Transverse colon (tissue), 4 donors: Measurements from ENCODE around the gene IDH3G. TPM values are rescaled to one million over a fixed set of nuclear protein-coding genes. Genes with fewer than 3 reads are reported as not detected.
"Not testable (repeated sequence)": the region's sequence is repeated elsewhere in the genome, so short reads cannot be mapped to it uniquely, and the experiment has no call there.

Source experiments
- DNase-seq: peaks from one replicate; pipeline ENCODE4 v3.0.0-alpha.2; 2019
- H3K27ac ChIP-seq, 4 donors: fragments of 200-600 bp; sonication (generic); 2 replicates each; pipeline ENCODE4 v1.5.1; 2016 to 2018; ENCODE audit warnings: inconsistent platforms in 4 of 4
- H3K27me3 ChIP-seq: fragments of 200-600 bp; sonication (generic); 2 replicates; pipeline ENCODE4 v1.5.1; 2017; ENCODE audit warnings: inconsistent platforms
- H3K36me3 ChIP-seq, 4 donors: fragments of 200-600 bp; sonication (generic); 2 replicates each; pipeline ENCODE4 v1.5.1; 2017 to 2019; ENCODE audit warnings: inconsistent platforms in 4 of 4
- H3K4me1 ChIP-seq, 4 donors: fragments of 200-600 bp; sonication (generic); 2 replicates each; pipeline ENCODE4 v1.5.1; 2017 to 2020; ENCODE audit warnings: inconsistent platforms in 4 of 4
- H3K4me3 ChIP-seq, 4 donors: fragments of 200-600 bp; sonication (generic); 1 replicate in 1 of 4; 2 replicates in 3 of 4; pipeline versions ENCODE4 v1.5.1 to v1.6.1; 2017 to 2019; ENCODE audit warnings: inconsistent platforms in 4 of 4
- H3K9me3 ChIP-seq, 2 donors: fragments of 200-600 bp; sonication (generic); 2 replicates each; pipeline ENCODE4 v1.5.1; 2017 to 2019; ENCODE audit warnings: inconsistent platforms in 2 of 2
- EP300 ChIP-seq: sonication (generic); formaldehyde crosslinking; IDR thresholded peaks from one replicate; pipeline ENCODE4 v1.6.1; 2017; ENCODE audit warnings: antibody characterized with exemption, low read depth
- POLR2A ChIP-seq: fragments of 450-650 bp; IDR thresholded peaks from one replicate; pipeline ENCODE4 v1.6.1; 2016; ENCODE audit warnings: antibody characterized with exemption, mild to moderate bottlenecking, moderate library complexity
- POLR2AphosphoS5 ChIP-seq, 3 donors: sonication (generic); formaldehyde crosslinking; IDR thresholded peaks; one replicate each; pipeline ENCODE4 v1.6.1; 2016; ENCODE audit warnings: antibody characterized with exemption in 3 of 3
- WGBS, 2 donors: methylation state at CpG; one replicate each; pipeline ENCODE4 v1.1.5; 2018; ENCODE audit warnings: low coverage in 1 of 2; 5-methylcytosine and 5-hydroxymethylcytosine counted together
- in situ Hi-C, 4 donors: fragments of 200-750 bp; cut with MboI; loops; one replicate each; pipeline versions ENCODE4 v1.15.0 to v1.15.1; 2017; ENCODE audit warnings: low sequenced_read_pairs in 3 of 4, low pct_ligation_motif_present in 1 of 4, low pct_unique_long_range_greater_than_20kb in 1 of 4
- intact Hi-C: fragments of 100-400 bp; cut with DNase I; formaldehyde crosslinking; loops from one replicate; pipeline ENCODE4 v1.15.1; 2023; ENCODE audit warnings: low total_unique reads
- total RNA-seq, 4 donors: library from RNA; depleted of rRNA; stranded (reverse); fragments of >200 nt; gene quantifications; one replicate each; pipeline ENCODE4 v1.1.0, GENCODE V29; 2016
- TF ChIP-seq, protein P1 (sequence below), 5 experiments: fragments of 200-600 bp in 3 of 5; fragments of 450-650 bp in 2 of 5; sonication (generic) in 3 of 5; IDR thresholded peaks; 1 replicate in 2 of 5; 2 replicates in 3 of 5; pipeline ENCODE4 v1.5.1; 2016 to 2017; ENCODE audit warnings: antibody characterized with exemption in 5 of 5, inconsistent platforms in 3 of 5, mild to moderate bottlenecking in 2 of 5, moderate library complexity in 1 of 5

IDH3G gene
- total RNA-seq, 4 donors from 2014 or later = 77.5 to 203 (median 117) TPM

DNA sequence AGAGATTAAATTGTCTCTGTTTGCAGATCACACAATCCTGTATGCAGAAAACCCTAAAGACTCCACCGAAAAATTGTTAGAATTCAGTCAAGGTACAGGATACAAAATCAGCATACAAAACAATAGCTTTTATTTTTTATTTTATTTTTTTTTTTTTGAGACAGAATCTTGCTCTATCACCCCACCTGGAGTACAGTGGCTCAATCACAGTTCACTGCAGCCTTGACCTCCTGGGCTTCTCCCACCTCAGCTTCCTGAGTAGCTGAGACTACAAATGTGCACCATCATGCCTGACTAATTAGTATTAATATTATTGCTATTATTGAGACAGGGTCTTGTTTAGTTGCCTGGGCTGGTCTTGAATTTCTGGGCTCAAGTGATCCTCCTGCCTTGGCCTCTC, 39.0 kb downstream of the IDH3G start:
- H3K9me3 ChIP-seq = no peaks in the 10 kb centered on the region
- in situ Hi-C loops (loop anchor here in 1 of 4 donors (25.0 kb wide), 1 partner anchor 207 kb away; the partner anchor contains the start of genes HCFC1 and TMEM187), intact Hi-C loops (no loop called here)
- H3K36me3 ChIP-seq = no peaks in the 10 kb centered on the region
- H3K27ac ChIP-seq = no peak overlapping the region
- WGBS, 2 donors = 76% methylated on average over 1 of the region's 1 CpG; no CpG with 5 or more reads in 1 of the 2 donors
- no peaks in the 10 kb centered on the region for H3K27me3 ChIP-seq
- TF ChIP-seq POLR2AphosphoS5 (IDR thresholded peaks at IDR 0.05) (no peak), POLR2A (no peak), EP300 (no peak)
- TF ChIP-seq, protein P1, sequence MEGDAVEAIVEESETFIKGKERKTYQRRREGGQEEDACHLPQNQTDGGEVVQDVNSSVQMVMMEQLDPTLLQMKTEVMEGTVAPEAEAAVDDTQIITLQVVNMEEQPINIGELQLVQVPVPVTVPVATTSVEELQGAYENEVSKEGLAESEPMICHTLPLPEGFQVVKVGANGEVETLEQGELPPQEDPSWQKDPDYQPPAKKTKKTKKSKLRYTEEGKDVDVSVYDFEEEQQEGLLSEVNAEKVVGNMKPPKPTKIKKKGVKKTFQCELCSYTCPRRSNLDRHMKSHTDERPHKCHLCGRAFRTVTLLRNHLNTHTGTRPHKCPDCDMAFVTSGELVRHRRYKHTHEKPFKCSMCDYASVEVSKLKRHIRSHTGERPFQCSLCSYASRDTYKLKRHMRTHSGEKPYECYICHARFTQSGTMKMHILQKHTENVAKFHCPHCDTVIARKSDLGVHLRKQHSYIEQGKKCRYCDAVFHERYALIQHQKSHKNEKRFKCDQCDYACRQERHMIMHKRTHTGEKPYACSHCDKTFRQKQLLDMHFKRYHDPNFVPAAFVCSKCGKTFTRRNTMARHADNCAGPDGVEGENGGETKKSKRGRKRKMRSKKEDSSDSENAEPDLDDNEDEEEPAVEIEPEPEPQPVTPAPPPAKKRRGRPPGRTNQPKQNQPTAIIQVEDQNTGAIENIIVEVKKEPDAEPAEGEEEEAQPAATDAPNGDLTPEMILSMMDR (IDR thresholded peaks at IDR 0.05) = no peak
- H3K4me3 ChIP-seq = no peak overlapping the region
- no peaks in the 10 kb centered on the region for H3K4me1 ChIP-seq
- no peak for DNase-seq

DNA sequence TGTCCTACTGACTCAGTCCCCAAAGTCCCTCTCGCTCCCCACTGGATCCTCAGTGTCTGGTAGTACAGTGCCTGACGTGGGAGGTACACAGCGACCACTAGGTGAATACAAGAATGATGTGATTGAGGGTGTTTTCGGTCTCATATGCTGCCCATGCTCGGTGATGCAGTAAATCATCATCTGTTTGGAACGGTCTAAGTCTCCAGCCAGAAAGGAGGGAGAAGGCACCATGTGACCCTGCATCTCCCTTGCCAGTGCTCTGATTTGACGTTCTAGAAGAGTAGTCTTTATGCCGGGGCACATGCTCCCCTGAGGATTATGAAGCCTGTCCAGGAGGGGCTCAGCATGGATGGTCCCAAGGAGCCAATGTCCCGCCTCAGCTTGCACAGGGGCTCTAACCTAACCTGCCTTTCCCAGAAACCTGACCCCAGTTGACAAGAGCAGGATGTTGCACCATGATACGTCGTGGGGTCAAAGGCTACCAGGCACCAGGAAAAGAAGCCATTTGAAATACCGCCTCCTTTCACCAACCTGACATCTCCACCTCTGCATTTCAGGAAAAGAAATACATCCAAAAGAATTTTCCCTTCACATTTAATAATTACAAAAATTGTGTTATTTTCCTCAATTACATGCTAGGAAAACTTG, 43.9 kb downstream of the IDH3G start:
- H3K27ac ChIP-seq = no peak overlapping the region
- in situ Hi-C loops (loop anchor here in 1 of 4 donors (25.0 kb wide), 1 partner anchor 212 kb away; the partner anchor contains the start of genes HCFC1 and TMEM187), intact Hi-C loops (no loop called here)
- DNase-seq = no peak
- H3K4me1 ChIP-seq = no peaks in the 10 kb centered on the region
- H3K9me3 ChIP-seq = no peaks in the 10 kb centered on the region
- no peak for TF ChIP-seq EP300
- TF ChIP-seq, protein P1 (IDR thresholded peaks at IDR 0.05) = no peak
- TF ChIP-seq POLR2A = no peak
- TF ChIP-seq POLR2AphosphoS5 (IDR thresholded peaks at IDR 0.05) = no peak
- H3K27me3 ChIP-seq = no peaks in the 10 kb centered on the region
- no peaks in the 10 kb centered on the region for H3K36me3 ChIP-seq
- 71 to 100% methylated on average over 1 to 10 of the region's 12 CpGs for whole genome bisulfite sequencing, 2 donors
- no peak overlapping the region for H3K4me3 ChIP-seq

DNA sequence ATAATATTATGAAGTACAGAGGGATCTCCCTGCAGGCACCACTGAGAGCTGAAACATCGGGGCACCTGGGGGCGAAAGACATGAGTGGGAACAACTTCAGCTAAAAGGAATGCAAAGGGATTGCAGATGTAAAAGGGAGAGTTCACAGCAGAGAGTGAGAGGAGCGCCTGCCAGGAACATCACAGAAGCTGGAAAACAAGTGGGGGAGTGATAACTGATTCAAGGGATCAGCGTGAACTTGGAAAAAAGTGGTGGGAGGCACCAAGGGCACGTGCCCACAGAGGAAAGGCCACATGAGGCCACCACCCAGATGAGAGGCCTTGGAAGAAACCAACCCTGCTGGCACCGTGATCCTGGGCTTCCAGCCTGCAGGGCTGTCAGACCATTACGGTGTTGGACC, 45.2 kb downstream of the IDH3G start:
- DNase-seq, H3K9me3 ChIP-seq, H3K4me1 ChIP-seq, in situ Hi-C loops, H3K27ac ChIP-seq, H3K4me3 ChIP-seq, H3K36me3 ChIP-seq, H3K27me3 ChIP-seq, intact Hi-C loops: not testable (repeated sequence)
- WGBS, 2 donors = 72 to 91% methylated on average over 2 to 7 of the region's 7 CpGs

DNA sequence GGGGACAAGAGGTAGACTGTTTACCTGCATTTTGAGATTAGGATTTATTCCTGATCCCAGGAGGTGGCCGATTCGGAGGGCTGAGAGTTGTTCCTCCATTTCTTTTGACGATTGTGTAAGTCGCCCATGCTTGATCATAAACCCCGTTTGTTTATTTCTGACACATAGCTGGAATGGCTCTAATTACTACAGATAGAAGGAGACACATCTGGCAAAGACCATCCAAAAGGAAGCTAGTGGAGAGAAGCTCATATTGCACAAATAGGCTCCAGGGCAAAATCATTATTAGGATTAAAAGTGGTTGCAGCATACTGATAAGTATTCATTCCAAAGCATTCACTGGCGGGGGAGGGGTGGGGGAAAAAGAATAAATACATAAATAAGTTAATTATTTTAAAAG, 47.2 kb downstream of the IDH3G start:
- H3K27me3 ChIP-seq, H3K27ac ChIP-seq, H3K9me3 ChIP-seq, H3K4me3 ChIP-seq, in situ Hi-C loops, intact Hi-C loops, H3K36me3 ChIP-seq, DNase-seq: not testable (repeated sequence)
- peaks cover 0 to 12% (median 9%) of the 10 kb centered on the region in 4 donors for H3K4me1 ChIP-seq
- 59% methylated on average over 6 of the region's 6 CpGs; no CpG with 5 or more reads in 1 of the 2 donors for WGBS, 2 donors

DNA sequence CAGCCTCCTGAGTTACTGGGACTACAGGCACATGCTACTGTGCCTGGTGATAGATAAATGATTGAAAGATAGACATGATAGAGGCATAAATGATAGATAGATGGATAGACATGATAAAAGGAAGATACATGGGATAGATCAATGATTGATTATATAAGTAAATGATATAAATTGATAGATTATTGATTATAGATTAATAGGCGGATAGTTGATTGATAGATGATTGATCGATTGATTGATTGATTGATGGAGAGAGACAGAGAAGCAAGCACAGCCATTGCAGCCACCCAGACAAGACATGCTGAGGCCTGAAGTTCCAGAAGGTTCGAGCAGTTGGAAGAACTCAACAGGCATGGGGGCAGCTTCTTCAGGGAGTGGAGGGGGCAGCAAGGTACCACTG, 47.8 kb downstream of the IDH3G start:
- H3K27ac ChIP-seq = no peak overlapping the region
- TF ChIP-seq POLR2A (no peak), EP300 (no peak)
- TF ChIP-seq, protein P1 (IDR thresholded peaks at IDR 0.05) = no peak
- no peak overlapping the region for H3K4me3 ChIP-seq
- H3K36me3 ChIP-seq = no peaks in the 10 kb centered on the region
- peaks cover 0 to 12% (median 9%) of the 10 kb centered on the region in 4 donors for H3K4me1 ChIP-seq
- no peak for DNase-seq
- in situ Hi-C loops (no loop called here), intact Hi-C loops (no loop called here)
- 82% methylated on average over 3 of the region's 3 CpGs; no CpG with 5 or more reads in 1 of the 2 donors for WGBS, 2 donors
- no peaks in the 10 kb centered on the region for H3K27me3 ChIP-seq
- no peaks in the 10 kb centered on the region for H3K9me3 ChIP-seq

DNA sequence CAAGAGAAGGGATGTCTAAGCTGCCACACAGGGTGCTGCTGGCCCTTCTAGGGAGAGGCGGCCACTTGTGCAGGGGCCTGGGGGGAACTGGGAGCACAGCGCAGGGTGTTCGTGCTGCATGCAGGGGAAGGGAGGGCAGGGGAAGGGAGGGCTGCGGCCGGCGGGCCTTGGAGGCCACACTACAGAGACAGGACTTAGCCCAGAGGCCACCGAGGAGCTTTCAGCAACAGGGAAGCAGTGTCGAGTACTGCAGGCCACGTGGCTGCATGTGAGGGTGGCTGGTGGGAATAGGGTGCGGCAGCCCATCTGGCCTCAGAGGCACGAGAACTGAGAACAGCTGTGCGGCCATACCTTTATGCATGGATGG, 49.1 kb downstream of the IDH3G start:
- DNase-seq, in situ Hi-C loops: not testable (repeated sequence)
- 54% methylated on average over 12 of the region's 12 CpGs; no CpG with 5 or more reads in 1 of the 2 donors for WGBS, 2 donors

More for the DNA sequence above, 49.1 kb downstream of the IDH3G start:
- H3K27me3 ChIP-seq, H3K27ac ChIP-seq, intact Hi-C loops, H3K36me3 ChIP-seq, H3K4me3 ChIP-seq, H3K9me3 ChIP-seq: not testable (repeated sequence)
- H3K4me1 ChIP-seq = peaks cover 0 to 12% (median 9%) of the 10 kb centered on the region in 4 donors
